ENCODE measurements around the gene CORO2A.

DNA sequence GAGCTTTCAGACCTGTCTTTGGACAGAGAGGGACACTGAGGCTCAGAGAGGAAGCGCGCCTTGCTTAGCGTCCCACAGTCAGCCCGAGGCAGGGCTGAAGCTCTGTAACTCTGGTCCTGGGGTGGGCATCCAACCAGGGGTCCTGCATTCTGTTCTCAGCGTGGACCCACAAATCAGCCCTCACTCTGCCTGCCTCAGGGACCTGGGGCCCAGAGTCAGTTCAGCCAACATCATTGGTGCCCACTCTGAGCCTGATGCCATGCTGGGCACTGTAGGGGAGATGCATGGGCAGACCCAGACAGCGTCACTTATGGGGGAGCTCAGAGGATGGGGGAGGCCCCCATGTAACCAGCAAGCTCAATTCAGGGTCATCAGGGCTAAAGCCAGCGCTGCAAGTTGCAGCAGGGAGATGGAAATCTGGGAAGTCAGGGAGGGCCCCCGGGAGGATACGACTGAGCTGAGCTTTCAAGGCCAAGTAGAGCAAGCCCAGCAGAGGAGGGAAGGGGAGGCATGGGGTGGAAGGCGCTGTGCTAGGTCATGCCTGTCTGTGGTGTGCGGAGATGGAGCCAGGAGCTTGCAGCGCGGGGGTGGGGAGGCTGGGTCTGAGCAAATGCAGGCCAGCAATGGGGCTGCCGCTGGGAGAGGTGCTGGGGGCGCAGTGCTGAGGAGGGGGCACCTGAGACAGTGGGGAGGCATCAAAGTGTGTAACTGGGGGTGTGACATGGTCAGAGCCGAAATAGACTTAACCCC is 21.1 kb downstream of the CORO2A start:
- no peak for TF ChIP-seq POLR2A (IDR thresholded peaks at IDR 0.05; ENCODE audit: low read depth, low read length)
- no peak for TF ChIP-seq TAF1 (IDR thresholded peaks at IDR 0.05; ENCODE audit: low read depth, low read length)
- TF ChIP-seq POLR2AphosphoS5 (IDR thresholded peaks at IDR 0.05; ENCODE audit: low read depth, low read length), result no peak
